Measurements from ENCODE around the gene AK1. TPM values are rescaled to one million over a fixed set of nuclear protein-coding genes. Genes with fewer than 3 reads are reported as not detected.
A peak's percentile ranks its signal among the peaks of the same experiment; 100 is the strongest.

Gene AK1
- total RNA-seq, 2 donors from 2014 or later: 263 to 398 TPM

DNA sequence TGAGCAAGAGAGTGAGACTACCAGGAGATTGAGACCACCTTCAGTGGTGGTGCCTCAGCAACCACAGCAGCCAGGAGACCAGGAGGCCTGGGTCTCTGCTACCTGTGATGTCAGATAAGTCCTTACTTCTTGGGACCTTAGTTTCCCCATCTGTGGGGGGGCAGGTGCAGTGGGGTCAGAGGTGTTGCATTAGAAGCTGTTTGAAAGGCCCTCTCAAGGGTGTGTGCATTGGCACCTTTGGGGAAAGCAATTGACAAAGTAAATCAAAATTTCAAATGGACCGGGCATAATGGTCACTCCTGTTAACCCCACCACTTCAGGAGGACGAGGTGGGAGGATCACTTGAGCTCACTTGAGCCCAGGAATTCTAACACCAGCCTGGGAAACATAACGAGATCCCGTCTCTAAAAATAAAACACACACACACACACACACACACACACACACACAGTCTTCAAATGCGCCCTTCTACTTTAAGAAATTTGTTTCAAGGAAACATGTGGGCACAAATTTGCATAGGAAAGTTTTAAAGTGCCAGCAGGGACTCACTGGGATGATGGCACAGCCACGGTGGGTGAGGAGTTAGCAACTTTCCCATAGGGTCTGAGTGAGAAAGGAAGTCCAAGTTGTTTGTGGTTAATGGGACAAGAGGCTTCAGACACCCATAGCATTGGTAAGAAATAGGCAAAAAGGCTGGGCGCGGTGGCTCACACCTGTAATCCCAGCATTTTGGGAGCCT, 1.3 kb upstream of the AK1 start:
- Histone ChIP-seq H3K36me3 (no peaks in the 10 kb centered on the region), H3K4me1 (peaks cover 0 to 48% of the 10 kb centered on the region in 2 donors), H3K27me3 (no peaks in the 10 kb centered on the region), H3K27ac (peak overlapping the region in 1 of 2 donors; percentile 94), H3K9me3 (no peaks in the 10 kb centered on the region), H3K4me3 (no peak overlapping the region)
- no peak for DNase-seq (ENCODE audit: low spot score)
- TF ChIP-seq, protein P1, sequence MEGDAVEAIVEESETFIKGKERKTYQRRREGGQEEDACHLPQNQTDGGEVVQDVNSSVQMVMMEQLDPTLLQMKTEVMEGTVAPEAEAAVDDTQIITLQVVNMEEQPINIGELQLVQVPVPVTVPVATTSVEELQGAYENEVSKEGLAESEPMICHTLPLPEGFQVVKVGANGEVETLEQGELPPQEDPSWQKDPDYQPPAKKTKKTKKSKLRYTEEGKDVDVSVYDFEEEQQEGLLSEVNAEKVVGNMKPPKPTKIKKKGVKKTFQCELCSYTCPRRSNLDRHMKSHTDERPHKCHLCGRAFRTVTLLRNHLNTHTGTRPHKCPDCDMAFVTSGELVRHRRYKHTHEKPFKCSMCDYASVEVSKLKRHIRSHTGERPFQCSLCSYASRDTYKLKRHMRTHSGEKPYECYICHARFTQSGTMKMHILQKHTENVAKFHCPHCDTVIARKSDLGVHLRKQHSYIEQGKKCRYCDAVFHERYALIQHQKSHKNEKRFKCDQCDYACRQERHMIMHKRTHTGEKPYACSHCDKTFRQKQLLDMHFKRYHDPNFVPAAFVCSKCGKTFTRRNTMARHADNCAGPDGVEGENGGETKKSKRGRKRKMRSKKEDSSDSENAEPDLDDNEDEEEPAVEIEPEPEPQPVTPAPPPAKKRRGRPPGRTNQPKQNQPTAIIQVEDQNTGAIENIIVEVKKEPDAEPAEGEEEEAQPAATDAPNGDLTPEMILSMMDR (IDR thresholded peaks at IDR 0.05): no peak

DNA sequence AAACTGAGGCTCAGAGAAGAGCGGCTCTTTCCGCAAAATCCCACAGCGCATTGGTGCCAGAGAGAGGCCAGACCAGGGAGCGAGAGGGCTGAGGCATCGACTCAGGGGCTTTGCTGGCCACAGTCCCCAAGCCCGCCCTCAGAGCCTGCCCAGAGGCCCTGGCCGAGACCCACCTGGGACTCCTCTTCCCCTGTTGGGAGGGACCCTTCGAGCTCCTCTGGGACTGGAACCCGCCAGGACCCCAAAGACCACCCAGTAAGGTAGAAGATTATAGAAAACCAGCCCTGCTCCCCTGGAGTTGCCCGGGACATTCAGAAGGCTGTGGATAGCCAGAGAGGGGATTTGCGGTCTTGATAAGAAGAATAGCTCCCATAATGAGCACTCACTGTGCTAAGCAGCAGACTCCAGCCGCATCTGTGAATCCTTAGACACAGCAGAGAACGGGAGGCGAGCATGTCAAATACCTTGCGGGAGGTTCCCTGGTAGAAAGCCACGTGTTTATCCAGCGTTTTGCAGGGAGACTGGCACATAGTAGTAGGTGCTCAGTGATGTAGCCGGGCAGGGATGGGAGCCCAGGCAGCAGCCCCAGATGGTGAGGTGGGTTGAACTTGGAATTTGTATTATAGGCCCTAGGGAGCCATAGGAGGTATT, 651 bp upstream of the AK1 start:
- Histone ChIP-seq H3K4me3 (peak overlapping the region; percentile 76 to 77), H3K36me3 (peaks cover 3% of the 10 kb centered on the region), H3K9me3 (no peaks in the 10 kb centered on the region), H3K27ac (peak overlapping the region; percentile 93 to 94), H3K27me3 (no peaks in the 10 kb centered on the region), H3K4me1 (peaks cover 2 to 55% of the 10 kb centered on the region in 2 donors)
- TF ChIP-seq, protein P1 (IDR thresholded peaks at IDR 0.05): no peak
- no peak for DNase-seq (ENCODE audit: low spot score)

DNA sequence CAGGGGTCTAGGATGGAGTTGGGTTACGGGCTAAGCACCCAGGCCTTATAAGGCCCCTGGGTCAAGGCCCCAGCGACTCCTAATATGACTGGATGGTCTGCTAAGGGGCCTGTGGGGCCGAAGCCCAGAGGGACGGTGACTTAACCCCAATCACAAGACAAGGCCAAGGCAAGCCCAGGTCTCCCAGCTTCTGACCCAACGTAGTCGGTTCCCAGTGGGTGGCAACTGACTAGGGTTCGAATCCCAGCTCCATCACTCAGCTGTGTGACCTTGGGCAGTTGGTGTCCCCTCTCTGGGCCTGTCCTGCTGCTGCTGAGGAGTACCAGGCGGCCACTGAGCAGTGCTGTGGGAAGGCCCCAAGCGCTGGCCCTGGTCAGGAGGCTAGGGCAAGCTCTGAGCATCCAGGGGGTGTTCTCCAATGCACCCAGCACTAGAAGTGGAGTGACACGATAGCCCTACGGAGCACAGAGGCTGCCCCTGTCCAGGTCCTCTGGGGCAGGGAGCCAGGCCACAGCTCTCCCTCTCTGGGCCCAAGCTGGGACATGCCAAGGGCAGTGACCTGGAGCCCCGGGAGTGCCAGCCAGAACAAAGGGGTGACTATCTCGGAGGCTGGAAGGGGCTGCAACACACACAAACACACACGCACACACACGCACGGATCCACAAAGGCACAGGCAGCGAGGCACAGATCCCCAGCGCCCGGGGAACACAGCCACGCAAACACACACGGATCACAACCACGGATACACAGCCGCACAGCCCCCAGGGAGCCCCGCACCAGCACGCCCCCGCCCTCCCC, 512 bp downstream of the AK1 start:
- no peaks in the 10 kb centered on the region for H3K9me3 ChIP-seq
- no peaks in the 10 kb centered on the region for H3K27me3 ChIP-seq
- peaks cover 15% of the 10 kb centered on the region for H3K36me3 ChIP-seq
- TF ChIP-seq, protein P1 (IDR thresholded peaks at IDR 0.05): no peak
- no peak for DNase-seq (ENCODE audit: low spot score)
- H3K4me3 ChIP-seq: peak overlapping the region; percentile 76 to 77
- peak overlapping the region; percentile 93 to 94 for H3K27ac ChIP-seq
- H3K4me1 ChIP-seq: peaks cover 2 to 61% of the 10 kb centered on the region in 2 donors

DNA sequence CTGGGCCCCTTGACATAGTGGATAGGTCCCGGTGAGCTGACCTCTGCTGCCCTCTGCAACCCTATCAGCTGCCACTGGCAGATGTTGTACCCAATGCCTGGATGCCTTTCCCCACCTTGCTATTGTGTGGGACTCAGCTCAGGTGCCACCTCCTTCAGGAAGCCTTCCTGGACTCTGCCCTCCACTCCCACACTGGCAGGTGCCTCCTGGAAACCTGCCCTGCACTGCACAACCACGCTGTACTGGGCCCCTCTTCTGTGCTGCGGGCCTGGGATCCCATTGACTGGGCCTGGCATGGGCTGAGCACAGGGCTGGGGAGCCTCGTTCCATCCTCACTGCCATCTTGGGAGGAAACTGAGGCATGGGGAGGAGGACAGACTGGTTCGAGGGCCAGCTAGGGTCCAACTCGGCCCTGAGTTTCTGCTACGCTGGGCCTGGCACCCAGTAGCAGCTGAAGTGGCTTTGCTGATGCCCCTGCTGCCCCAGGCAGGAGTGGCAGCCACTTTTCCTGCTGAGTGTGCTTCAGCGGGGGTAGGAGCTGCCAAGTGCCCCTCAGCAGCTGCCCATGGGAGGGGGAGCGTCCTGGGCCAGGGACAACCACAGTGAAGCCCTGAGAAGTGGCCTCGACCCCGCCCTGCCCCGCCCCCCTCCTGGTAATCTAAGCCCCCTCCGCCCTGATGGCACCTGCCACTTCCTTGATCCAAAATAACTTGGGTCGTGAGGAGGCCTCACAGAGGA, 1.3 kb downstream of the AK1 start:
- TF ChIP-seq, protein P1 (IDR thresholded peaks at IDR 0.05): no peak
- no peak for DNase-seq (ENCODE audit: low spot score)
- Histone ChIP-seq H3K36me3 (peaks cover 22% of the 10 kb centered on the region), H3K4me1 (peaks cover 2 to 61% of the 10 kb centered on the region in 2 donors), H3K27ac (peak overlapping the region; percentile 93 to 94), H3K4me3 (peak overlapping the region; percentile 76 to 77), H3K9me3 (no peaks in the 10 kb centered on the region), H3K27me3 (no peaks in the 10 kb centered on the region)

DNA sequence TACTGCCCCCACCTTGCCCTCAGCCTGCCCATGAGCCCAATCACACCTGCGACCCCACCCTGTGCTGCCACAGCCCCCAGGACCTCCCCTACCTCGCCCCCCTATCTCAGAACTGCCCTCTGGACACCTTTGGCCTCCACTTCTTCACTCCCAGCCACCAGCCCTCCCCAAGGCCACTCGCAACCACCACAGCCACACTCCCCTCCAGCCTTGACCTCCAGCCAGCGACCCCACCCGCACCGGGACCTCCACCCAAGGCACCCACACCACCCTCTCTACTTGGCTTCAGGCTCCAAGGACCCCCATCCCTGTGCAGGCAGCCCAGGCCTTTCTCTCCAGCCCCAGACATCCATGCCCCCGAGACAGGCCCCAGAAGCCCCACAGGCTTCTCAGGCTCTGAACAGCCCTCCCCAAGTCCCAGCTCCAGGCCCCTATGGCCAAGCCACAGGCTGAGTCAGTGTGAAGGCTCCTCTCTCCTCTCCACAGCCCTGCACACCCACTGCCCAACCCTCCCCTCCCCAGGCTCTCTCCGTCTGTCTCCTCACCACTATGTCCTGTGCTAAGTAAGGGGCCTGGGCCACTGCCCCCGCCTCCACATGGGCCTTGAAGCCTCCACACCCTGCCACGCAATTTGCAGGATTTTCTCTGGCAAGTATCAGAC, 2.0 kb downstream of the AK1 start:
- Histone ChIP-seq H3K4me1 (peaks cover 2 to 61% of the 10 kb centered on the region in 2 donors), H3K27ac (peak overlapping the region; percentile 93 to 94), H3K36me3 (peaks cover 29% of the 10 kb centered on the region), H3K4me3 (peak overlapping the region; percentile 76 to 77), H3K9me3 (no peaks in the 10 kb centered on the region), H3K27me3 (no peaks in the 10 kb centered on the region)
- TF ChIP-seq, protein P1 (IDR thresholded peaks at IDR 0.05): no peak
- DNase-seq (ENCODE audit: low spot score): no peak
